ENCODE data around the gene PLA2G10. TPM values are rescaled to one million over a fixed set of nuclear protein-coding genes. Genes with fewer than 3 reads are reported as not detected.

PLA2G10 gene
- total and polyA plus RNA-seq, 2 of the 13 experiments (the other 11 are each of a cell fraction or from before 2014, with no cell fraction given): not detected

- TF ChIP-seq E2F2 (CRISPR knock-in tag; IDR thresholded peaks at IDR 0.05; ENCODE audit: borderline replicate concordance): peak; percentile 96; the same call in 1 of the 2 replicates
- TF ChIP-seq ASH2L (IDR thresholded peaks at IDR 0.05; ENCODE audit: insufficient read length, low read depth, low read length): peak; percentile 96
- TF ChIP-seq ZNF577 (CRISPR knock-in tag; IDR thresholded peaks at IDR 0.05; ENCODE audit: borderline replicate concordance, low read depth): peak; percentile 93; the same call in 1 of the 2 replicates
- TF ChIP-seq SRSF1 (optimal IDR thresholded peaks at IDR 0.05; ENCODE audit: low read depth, low read length): peak; percentile 48
- peak; percentile 78 for TF ChIP-seq POGZ (CRISPR knock-in tag; IDR thresholded peaks at IDR 0.05)
- no peak; the same call in 1 of the 2 replicates for TF ChIP-seq ZNF770 (CRISPR knock-in tag; IDR thresholded peaks at IDR 0.05)
- peak; percentile 92 for TF ChIP-seq ZNF607 (CRISPR knock-in tag; IDR thresholded peaks at IDR 0.05; ENCODE audit: borderline replicate concordance)
- peak; percentile 91; the same call in 1 of the 2 replicates for TF ChIP-seq ZNF232 (CRISPR knock-in tag; IDR thresholded peaks at IDR 0.05; ENCODE audit: borderline replicate concordance)
- TF ChIP-seq CREM (IDR thresholded peaks at IDR 0.05): no peak
- TF ChIP-seq CREM (CRISPR knock-in tag; IDR thresholded peaks at IDR 0.05): no peak
- no peak for TF ChIP-seq ATF6 (CRISPR knock-in tag; conservative IDR thresholded peaks at IDR 0.05)
- peak; percentile 68; the same call in 1 of the 2 replicates for TF ChIP-seq SIN3B (IDR thresholded peaks at IDR 0.05; ENCODE audit: low read length)
- TF ChIP-seq GABPB1 (CRISPR knock-in tag; IDR thresholded peaks at IDR 0.05): peak; percentile 96
- peak; percentile 60; the same call in 1 of the 2 replicates for TF ChIP-seq ZBTB44 (CRISPR knock-in tag; IDR thresholded peaks at IDR 0.05)
- 0 out of 2 replicates have a peak, but pooled peaks have one; percentile 18 for TF ChIP-seq ZNF589 (CRISPR knock-in tag; conservative IDR thresholded peaks at IDR 0.05)
- TF ChIP-seq ZNF704 (CRISPR knock-in tag; IDR thresholded peaks at IDR 0.05; ENCODE audit: borderline replicate concordance): peak; percentile 92
- peak; percentile 95; the same call in 1 of the 2 replicates for TF ChIP-seq ZNF337 (CRISPR knock-in tag; IDR thresholded peaks at IDR 0.05; ENCODE audit: borderline replicate concordance, low read depth)
- TF ChIP-seq RAD51 (IDR thresholded peaks at IDR 0.05; ENCODE audit: borderline replicate concordance): no peak
Observed at GRCh38 chr16:14629919-14630619, 64.0 kb downstream of the PLA2G10 start, which contains the start of gene PARN (continued).

Data from HepG2 (cell line).